Transverse colon (tissue), 3 donors: Measurements from ENCODE around the gene NCAN.

ENCODE experiments used
- POLR2A ChIP-seq: fragments of 450-650 bp; IDR thresholded peaks from one replicate; pipeline ENCODE4 v1.6.1; 2016; ENCODE audit warnings: antibody characterized with exemption, mild to moderate bottlenecking, moderate library complexity
- TF ChIP-seq, protein P1 (sequence below), 5 experiments: fragments of 200-600 bp in 3 of 5; fragments of 450-650 bp in 2 of 5; sonication (generic) in 3 of 5; IDR thresholded peaks; 1 replicate in 2 of 5; 2 replicates in 3 of 5; pipeline ENCODE4 v1.5.1; 2016 to 2017; ENCODE audit warnings: antibody characterized with exemption in 5 of 5, inconsistent platforms in 3 of 5, mild to moderate bottlenecking in 2 of 5, moderate library complexity in 1 of 5

DNA sequence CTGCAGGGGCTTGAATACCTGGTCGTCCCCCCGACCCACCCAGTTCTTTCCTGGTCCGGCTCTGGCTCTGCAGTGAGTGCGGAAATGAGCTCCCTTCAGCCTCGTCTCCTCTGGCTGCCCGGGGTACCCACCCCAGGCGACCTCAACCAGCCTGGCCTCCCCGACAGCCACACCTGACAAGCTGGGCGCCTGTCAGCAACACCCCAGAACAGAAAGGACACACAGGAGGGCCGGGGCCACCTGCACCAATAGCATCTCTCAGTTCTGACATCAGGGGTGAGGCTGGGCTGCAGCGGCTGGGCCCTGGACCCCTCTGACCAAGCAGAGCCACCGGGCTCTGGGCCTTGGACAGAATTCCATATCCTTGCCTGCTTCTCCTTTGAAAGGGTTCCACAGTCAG, 88.9 kb downstream of the NCAN start:
- TF ChIP-seq, protein P1, sequence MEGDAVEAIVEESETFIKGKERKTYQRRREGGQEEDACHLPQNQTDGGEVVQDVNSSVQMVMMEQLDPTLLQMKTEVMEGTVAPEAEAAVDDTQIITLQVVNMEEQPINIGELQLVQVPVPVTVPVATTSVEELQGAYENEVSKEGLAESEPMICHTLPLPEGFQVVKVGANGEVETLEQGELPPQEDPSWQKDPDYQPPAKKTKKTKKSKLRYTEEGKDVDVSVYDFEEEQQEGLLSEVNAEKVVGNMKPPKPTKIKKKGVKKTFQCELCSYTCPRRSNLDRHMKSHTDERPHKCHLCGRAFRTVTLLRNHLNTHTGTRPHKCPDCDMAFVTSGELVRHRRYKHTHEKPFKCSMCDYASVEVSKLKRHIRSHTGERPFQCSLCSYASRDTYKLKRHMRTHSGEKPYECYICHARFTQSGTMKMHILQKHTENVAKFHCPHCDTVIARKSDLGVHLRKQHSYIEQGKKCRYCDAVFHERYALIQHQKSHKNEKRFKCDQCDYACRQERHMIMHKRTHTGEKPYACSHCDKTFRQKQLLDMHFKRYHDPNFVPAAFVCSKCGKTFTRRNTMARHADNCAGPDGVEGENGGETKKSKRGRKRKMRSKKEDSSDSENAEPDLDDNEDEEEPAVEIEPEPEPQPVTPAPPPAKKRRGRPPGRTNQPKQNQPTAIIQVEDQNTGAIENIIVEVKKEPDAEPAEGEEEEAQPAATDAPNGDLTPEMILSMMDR (IDR thresholded peaks at IDR 0.05): no peak
- no peak for TF ChIP-seq POLR2A
